CD1c-positive myeloid dendritic cell (primary cell): ENCODE results near the gene C6orf58.
"Not testable (repeated sequence)": the region's sequence is repeated elsewhere in the genome, so short reads cannot be mapped to it uniquely, and the experiment has no call there.

ENCODE experiments used
- DNase-seq: peaks from one replicate; pipeline ENCODE4 v3.0.0-alpha.2; 2016; ENCODE audit errors: extremely low spot score

C6orf58 gene

GRCh38 chr6:127590344-127590743 is 13.4 kb downstream of the C6orf58 start:
- no peak for DNase-seq

DNA sequence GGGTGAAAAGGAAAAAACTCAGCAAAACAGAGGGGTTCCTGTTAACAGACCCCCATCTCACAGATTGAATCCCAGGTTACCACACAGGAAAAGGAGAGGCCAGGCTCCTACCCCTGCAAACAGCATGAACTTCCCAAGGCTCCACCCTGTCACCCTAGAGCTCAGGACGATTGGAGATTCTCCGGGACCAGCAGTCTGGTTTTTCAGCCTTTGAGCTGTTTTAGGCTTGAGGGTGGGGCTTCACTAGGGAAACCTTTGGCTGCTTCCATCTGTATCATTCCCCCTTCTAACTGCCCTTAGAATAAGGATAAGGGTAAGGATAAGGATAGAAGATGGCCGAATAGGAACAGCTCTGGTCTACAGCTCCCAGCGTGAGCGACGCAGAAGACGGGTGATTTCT is 16.0 kb downstream of the C6orf58 start:
- DNase-seq = no peak

GRCh38 chr6:127593456-127593855 is 16.5 kb downstream of the C6orf58 start:
- DNase-seq = not testable (repeated sequence)

DNA sequence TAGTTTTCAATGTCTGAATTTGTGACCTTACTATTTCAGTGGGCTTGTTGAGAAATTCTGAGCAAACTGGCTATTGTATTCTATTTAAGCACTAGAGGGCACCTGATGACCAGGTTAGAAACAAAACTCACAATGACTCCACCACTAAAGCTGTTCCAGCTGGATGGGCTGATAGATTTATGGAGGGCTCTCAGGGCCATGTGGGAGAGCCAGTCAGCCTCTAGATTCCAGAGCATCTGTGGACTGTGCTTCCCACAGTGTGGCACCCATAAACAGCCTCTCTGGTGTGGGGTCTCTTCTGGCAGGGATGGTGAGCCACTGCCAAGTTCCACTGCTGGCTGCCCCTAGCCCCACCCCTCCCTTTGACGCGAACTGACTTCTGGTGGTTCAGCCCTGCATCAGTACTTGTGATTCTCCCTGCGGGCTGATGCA is 29.2 kb downstream of the C6orf58 start:
- no peak for DNase-seq

DNA sequence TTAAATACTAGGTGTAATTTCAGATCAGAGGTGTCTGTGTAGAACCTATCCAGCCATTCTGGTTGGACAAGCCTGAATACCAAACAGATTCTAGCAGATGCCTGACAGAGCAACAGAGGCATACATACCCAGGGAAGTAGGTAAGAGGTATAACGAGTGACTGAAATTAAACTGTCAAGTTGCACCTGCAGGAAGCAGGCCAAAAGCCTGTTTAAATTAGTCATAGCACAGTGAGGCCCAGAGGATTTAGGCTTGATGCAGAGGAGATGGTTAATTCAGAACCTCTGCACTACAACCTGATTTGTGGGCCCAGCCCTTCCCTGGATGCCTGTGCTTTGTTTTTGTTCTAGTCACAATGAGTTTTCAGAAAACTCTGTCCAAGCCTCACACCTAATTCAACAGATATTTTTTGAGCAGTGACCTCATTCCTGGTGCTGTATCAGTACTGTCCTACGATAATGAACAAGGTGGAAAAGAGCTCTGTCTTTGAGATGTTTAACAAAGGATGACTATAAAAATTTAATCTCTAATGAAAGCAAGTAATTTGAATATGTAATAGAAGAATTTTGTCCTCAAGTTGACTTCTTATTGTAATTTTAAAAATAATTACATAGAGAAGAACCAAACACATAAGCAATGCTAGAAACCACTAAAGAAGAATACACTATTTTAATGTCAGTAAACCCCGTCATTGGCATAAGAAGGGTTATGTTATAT is 31.7 kb downstream of the C6orf58 start:
- no peak for DNase-seq

GRCh38 chr6:127618729-127619128 is 41.8 kb downstream of the C6orf58 start:
- no peak for DNase-seq

- DNase-seq = no peak
Measured at GRCh38 chr6:127630800-127631199, 53.8 kb downstream of the C6orf58 start.

DNA sequence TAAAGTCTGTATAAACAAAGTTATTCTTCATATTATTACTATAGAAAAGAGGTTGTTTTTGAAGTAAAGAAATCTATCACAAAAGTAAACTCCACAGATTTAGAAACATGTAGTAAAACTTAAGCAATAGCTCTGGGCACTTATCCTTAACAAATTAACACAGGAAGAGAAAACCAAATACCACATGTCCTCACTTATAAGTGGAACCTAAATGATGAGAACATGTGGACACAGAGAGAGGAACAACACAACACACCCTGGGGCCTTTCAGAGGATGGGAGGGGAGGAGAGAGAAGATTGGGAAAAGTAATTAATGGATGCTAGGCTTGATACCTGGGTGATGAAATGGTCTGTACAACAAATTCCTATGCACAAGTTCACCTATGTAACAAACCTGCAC is 57.2 kb downstream of the C6orf58 start:
- DNase-seq = no peak

DNA sequence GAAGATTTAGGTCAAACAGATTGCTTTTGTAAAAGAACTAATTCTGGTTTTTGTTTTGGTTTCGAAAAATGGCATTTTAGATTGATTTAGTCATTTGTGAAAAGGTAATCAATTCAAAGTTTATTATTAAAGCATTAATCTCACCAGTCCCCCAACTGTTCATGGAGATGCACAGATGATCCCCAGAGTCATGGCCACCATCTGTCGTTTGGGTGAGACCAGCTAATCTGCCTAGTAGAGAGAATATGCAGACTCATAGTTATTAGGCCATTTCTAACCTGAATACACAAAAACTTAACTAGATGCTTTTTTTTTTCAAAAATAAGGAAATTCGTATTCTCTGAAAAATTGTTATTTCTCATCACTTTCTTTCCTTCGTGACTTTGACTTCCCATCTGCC is 58.1 kb downstream of the C6orf58 start:
- no peak for DNase-seq

- no peak for DNase-seq
Measured at GRCh38 chr6:127637830-127638409, 60.9 kb downstream of the C6orf58 start.
